IMR-90 (cell line): Measurements from ENCODE around the gene MGA. TPM values are rescaled to one million over a fixed set of nuclear protein-coding genes. Genes with fewer than 3 reads are reported as not detected.

Experiments used
- ATAC-seq: fragments of 200-7000 bp; cut with Tn5 transposase; 2 replicates; pipeline ENCODE4 v1.9.1; 2020; ENCODE audit warnings: low read depth, mild to moderate bottlenecking, moderate library complexity
- BruUV-seq: library from RNA; stranded (reverse); fragments of 400-500 nt; replicated peaks from 2 replicates; lab custom pipeline; 2021; lab: Mats Ljungman, UMichigan
- CTCF ChIA-PET: fragments of 300-600 bp; formaldehyde crosslinking; extraction: SDS; loops from one replicate; lab custom pipeline; 2021; ENCODE audit warnings: antibody characterized with exemption; lab: Yijun Ruan, JAX
- POLR2A ChIA-PET: fragments of 300-600 bp; sonication (Branson Sonifier 250); formaldehyde crosslinking; loops from one replicate; lab custom pipeline; 2022; ENCODE audit warnings: antibody characterized with exemption; ENCODE audit not compliant: unreplicated experiment; lab: Charles Lee
- DNase-seq: peaks from one replicate; pipeline ENCODE4 v3.0.0; 2013
- H2AFZ ChIP-seq: replicated peaks from 2 replicates; pipeline ENCODE3; 2013; ENCODE audit warnings: low read length, mild to moderate bottlenecking; ENCODE audit not compliant: poor library complexity
- H2AK5ac ChIP-seq: 2 replicates; pipeline ENCODE4 v1.6.1; 2013; ENCODE audit warnings: low read depth, low read length, inconsistent platforms
- H2AK9ac ChIP-seq: replicated peaks from 2 replicates; pipeline ENCODE3; 2013; ENCODE audit warnings: mild to moderate bottlenecking, low read depth, low read length, moderate library complexity; ENCODE audit not compliant: poor library complexity
- H2BK120ac ChIP-seq: 2 replicates; pipeline ENCODE4 v1.6.1; 2013; ENCODE audit warnings: low read depth, low read length, inconsistent platforms
- H2BK15ac ChIP-seq: 3 replicates; pipeline ENCODE4 v1.6.1; 2013; ENCODE audit warnings: low read depth, low read length, inconsistent platforms
- H2BK20ac ChIP-seq: 2 replicates; pipeline ENCODE4 v1.6.1; 2013; ENCODE audit warnings: low read depth, mild to moderate bottlenecking, inconsistent platforms, low read length, moderate library complexity
- H2BK5ac ChIP-seq: 2 replicates; pipeline ENCODE4 v1.6.1; 2013; ENCODE audit warnings: mild to moderate bottlenecking, low read depth, low read length, inconsistent platforms; ENCODE audit not compliant: poor library complexity, severe bottlenecking
- H3K14ac ChIP-seq: replicated peaks from 2 replicates; pipeline ENCODE4 v1.6.1; 2013; ENCODE audit warnings: low read depth, low read length, inconsistent platforms
- H3K18ac ChIP-seq: 2 replicates; pipeline ENCODE4 v1.6.1; 2013; ENCODE audit warnings: low read depth, low read length, control low read depth
- H3K23ac ChIP-seq: 2 replicates; pipeline ENCODE4 v1.6.1; 2013; ENCODE audit warnings: low read depth, low read length, inconsistent platforms
- H3K27ac ChIP-seq: 2 replicates; pipeline ENCODE4 v1.5.1; 2013; ENCODE audit warnings: mild to moderate bottlenecking, control low read depth, low read length; ENCODE audit not compliant: insufficient read depth
- H3K27me3 ChIP-seq: 2 replicates; pipeline ENCODE4 v1.6.1; 2013; ENCODE audit warnings: low read length; ENCODE audit not compliant: control insufficient read depth, insufficient read depth
- H3K36me3 ChIP-seq: 2 replicates; pipeline ENCODE4 v1.6.1; 2013; ENCODE audit warnings: low read length, mixed read lengths; ENCODE audit not compliant: control insufficient read depth, insufficient read depth
- H3K4ac ChIP-seq: 2 replicates; pipeline ENCODE4 v1.6.1; 2013; ENCODE audit warnings: low read depth, low read length, inconsistent platforms
- H3K4me1 ChIP-seq: 2 replicates; pipeline ENCODE4 v1.6.1; 2013; ENCODE audit warnings: low read length, mixed read lengths; ENCODE audit not compliant: control insufficient read depth, insufficient read depth
- H3K4me2 ChIP-seq: 2 replicates; pipeline ENCODE4 v1.6.1; 2013; ENCODE audit warnings: low read depth, mild to moderate bottlenecking, control low read depth, low read length, moderate library complexity
- H3K4me3 ChIP-seq: 2 replicates; pipeline ENCODE4 v1.5.1; 2013; ENCODE audit warnings: low read depth, mild to moderate bottlenecking, control low read depth, low read length, moderate library complexity; ENCODE audit not compliant: insufficient read depth
- H3K56ac ChIP-seq: 2 replicates; pipeline ENCODE4 v1.6.1; 2013; ENCODE audit warnings: low read length, inconsistent platforms; ENCODE audit not compliant: insufficient read depth; ENCODE audit errors: extremely low read depth
- H3K79me1 ChIP-seq, 2 experiments: 2 replicates each; pipeline ENCODE4 v1.6.1; 2013; ENCODE audit warnings: low read length in 2 of 2, inconsistent platforms in 1 of 2, low read depth in 1 of 2
- H3K9ac ChIP-seq: 2 replicates; pipeline ENCODE4 v1.6.1; 2013; ENCODE audit warnings: low read depth, low read length, control low read depth
- H3K9me1 ChIP-seq: 2 replicates; pipeline ENCODE4 v1.6.1; 2013; ENCODE audit warnings: low read length, inconsistent platforms; ENCODE audit not compliant: insufficient read depth
- H3K9me3 ChIP-seq: 2 replicates; pipeline ENCODE4 v1.6.1; 2013; ENCODE audit warnings: low read length; ENCODE audit not compliant: control insufficient read depth, insufficient read depth
- H4K20me1 ChIP-seq: 2 replicates; pipeline ENCODE4 v1.6.1; 2013; ENCODE audit warnings: low read length, inconsistent platforms; ENCODE audit not compliant: insufficient read depth
- H4K5ac ChIP-seq: 2 replicates; pipeline ENCODE4 v1.6.1; 2013; ENCODE audit warnings: mild to moderate bottlenecking, low read depth, low read length, control low read depth
- H4K8ac ChIP-seq, 2 experiments: 2 replicates each; pipeline ENCODE4 v1.6.1; 2013; ENCODE audit warnings: low read depth in 2 of 2, low read length in 2 of 2, control low read depth in 1 of 2, inconsistent platforms in 1 of 2
- H4K91ac ChIP-seq: 2 replicates; pipeline ENCODE4 v1.6.1; 2013; ENCODE audit warnings: low read depth, low read length, inconsistent platforms; ENCODE audit not compliant: insufficient read depth
- BHLHE40 ChIP-seq: fragments of 150-350 bp; IDR thresholded peaks from 2 replicates; pipeline ENCODE4 v1.6.1; 2016; ENCODE audit warnings: mild to moderate bottlenecking, low read depth, low read length
- MXI1 ChIP-seq: IDR thresholded peaks from 2 replicates; pipeline ENCODE4 v1.6.1; 2012; ENCODE audit warnings: low read depth, mild to moderate bottlenecking, low read length, moderate library complexity, borderline replicate concordance
- POLR2A ChIP-seq: IDR thresholded peaks from 2 replicates; pipeline ENCODE4 v1.6.1; 2012; ENCODE audit warnings: mild to moderate bottlenecking, low read depth, low read length
- USF2 ChIP-seq: fragments of 150-350 bp; IDR thresholded peaks from 2 replicates; pipeline ENCODE4 v1.6.1; 2017; ENCODE audit warnings: mild to moderate bottlenecking, antibody characterized with exemption, low read length, low read depth
- WGBS, 2 experiments: methylation state at CpG; one replicate each; pipeline versions ENCODE4 v1.1.5 to v1.1.7; 2013; ENCODE audit warnings: missing lambda C conversion rate in 2 of 2; ENCODE audit not compliant: insufficient read length in 1 of 2; ENCODE audit errors: extremely low coverage in 2 of 2; 5-methylcytosine and 5-hydroxymethylcytosine counted together
- dilution Hi-C: fragments of 300-500 bp; cut with HindIII; formaldehyde crosslinking; loops from one replicate; pipeline ENCODE4 v1.14.3; 2018; ENCODE audit warnings: low sequenced_read_pairs; ENCODE audit not compliant: unreplicated experiment
- in situ Hi-C: fragments of 300-500 bp; cut with MboI; formaldehyde crosslinking; loops from 3 replicates; pipeline ENCODE4 v1.14.3; 2019; ENCODE audit warnings: low sequenced_read_pairs, inconsistent platforms, mixed read lengths
- intact Hi-C: fragments of 100-400 bp; cut with micrococcal nuclease; formaldehyde crosslinking; loops from 2 replicates; pipeline ENCODE4 v1.10.0; 2022
- polyA plus RNA-seq, 3 experiments: library from polyadenylated mRNA; depleted of rRNA; stranded (reverse); fragments of >200 nt; gene quantifications; 2 replicates each; pipeline ENCODE4 v1.2.3, GENCODE V29; 2012; ENCODE audit warnings: low replicate concordance in 1 of 3
- total RNA-seq: library from RNA; depleted of rRNA; stranded (reverse); fragments of >200 nt; gene quantifications from 2 replicates; pipeline ENCODE4 v1.2.3, GENCODE V29; 2012

MGA gene
- total and polyA plus RNA-seq, 2 of the 4 experiments (the other 2 are of a cell fraction): 3.2 to 38.0 TPM

GRCh38 chr15:41780266-41780665 lies 120.1 kb downstream of the MGA start:
- H4K8ac ChIP-seq: no peak overlapping the region; a peak in 1 of 4 replicates
- H2BK5ac ChIP-seq: peak overlapping the region; percentile 53
- H3K27me3 ChIP-seq: no peaks in the 10 kb centered on the region
- peaks cover 15% of the 10 kb centered on the region for H3K4me1 ChIP-seq
- DNase-seq: peak; percentile 80
- 0 out of 2 replicates have a peak overlapping the region, but pooled peaks have one; percentile 14 for H4K91ac ChIP-seq
- H3K4me2 ChIP-seq: peak overlapping the region; percentile 48; the same call in 1 of the 2 replicates
- H4K5ac ChIP-seq: no peak overlapping the region
- H3K27ac ChIP-seq: peak overlapping the region; percentile 18; the same call in 1 of the 2 replicates
- H3K79me1 ChIP-seq: peaks cover 40 to 84% of the 10 kb centered on the region in 2 experiments
- H3K18ac ChIP-seq: no peak overlapping the region
- H3K23ac ChIP-seq: no peak overlapping the region
- peaks cover 12% of the 10 kb centered on the region for H3K9me1 ChIP-seq
- no peak overlapping the region; the same call in 1 of the 2 replicates for H2BK20ac ChIP-seq
- CTCF ChIA-PET: no interaction called here
- no peak overlapping the region for H2AFZ ChIP-seq
- H4K20me1 ChIP-seq: peaks cover 24% of the 10 kb centered on the region; the same call in 1 of the 2 replicates
- H3K4ac ChIP-seq: peak overlapping the region; percentile 29
- H3K36me3 ChIP-seq: no peaks in the 10 kb centered on the region
- TF ChIP-seq MXI1: peak; percentile 86
- peak; percentile 58; the same call in 1 of the 2 replicates for TF ChIP-seq USF2
- TF ChIP-seq POLR2A: no peak
- no peak for TF ChIP-seq BHLHE40
- H3K56ac ChIP-seq: no peak overlapping the region; the same call in 1 of the 2 replicates
- no peak overlapping the region for H3K4me3 ChIP-seq
- intact Hi-C loops (no loop called here), dilution Hi-C loops (no loop called here), in situ Hi-C loops (no loop called here)
- H2AK9ac ChIP-seq: no peak overlapping the region
- no TSS peak for BruUV-seq
- ATAC-seq: peak; percentile 85
- H2AK5ac ChIP-seq: no peak overlapping the region
- H3K9ac ChIP-seq: no peak overlapping the region
- no peaks in the 10 kb centered on the region for H3K9me3 ChIP-seq
- peak overlapping the region; percentile 25; the same call in 1 of the 2 replicates for H2BK120ac ChIP-seq
- POLR2A ChIA-PET: interaction anchor here (0.7 kb wide), 1 partner anchor 826 kb away, joined by 12 read pairs; no protein-coding TSS in a partner anchor
- no peak overlapping the region for H2BK15ac ChIP-seq
- no CpG with 5 or more reads among the region's 2 CpGs for WGBS, 2 experiments
- no peak overlapping the region for H3K14ac ChIP-seq
